GM18868 (cell line): ENCODE results near the gene R3HDML.

Experiments used
- ATAC-seq: cut with Tn5 transposase; IDR thresholded peaks from one replicate; pipeline ENCODE4 v1.9.1; 2021; ENCODE audit warnings: mild to moderate bottlenecking, moderate library complexity; ENCODE audit not compliant: unreplicated experiment

The R3HDML gene

DNA sequence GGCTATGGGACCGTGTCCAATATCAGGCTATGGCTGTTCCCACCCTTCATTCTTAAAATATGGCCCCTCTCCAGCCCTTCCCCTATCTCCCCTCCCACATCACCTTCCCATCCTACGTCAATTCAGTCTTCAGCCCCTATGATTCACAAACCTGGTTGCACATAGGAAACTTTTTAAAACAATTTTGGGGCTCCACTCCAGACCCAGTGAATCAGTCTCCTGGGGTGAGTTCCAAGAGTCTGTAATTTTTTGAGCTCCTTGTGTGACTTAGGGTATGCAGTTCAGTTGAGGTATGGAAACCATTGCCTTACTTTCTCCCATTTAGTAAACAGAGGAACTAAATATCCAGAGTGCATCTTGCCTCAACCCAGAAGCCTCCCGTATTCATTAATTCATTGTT lies 24.2 kb downstream of the R3HDML start:
- no peak for ATAC-seq

DNA sequence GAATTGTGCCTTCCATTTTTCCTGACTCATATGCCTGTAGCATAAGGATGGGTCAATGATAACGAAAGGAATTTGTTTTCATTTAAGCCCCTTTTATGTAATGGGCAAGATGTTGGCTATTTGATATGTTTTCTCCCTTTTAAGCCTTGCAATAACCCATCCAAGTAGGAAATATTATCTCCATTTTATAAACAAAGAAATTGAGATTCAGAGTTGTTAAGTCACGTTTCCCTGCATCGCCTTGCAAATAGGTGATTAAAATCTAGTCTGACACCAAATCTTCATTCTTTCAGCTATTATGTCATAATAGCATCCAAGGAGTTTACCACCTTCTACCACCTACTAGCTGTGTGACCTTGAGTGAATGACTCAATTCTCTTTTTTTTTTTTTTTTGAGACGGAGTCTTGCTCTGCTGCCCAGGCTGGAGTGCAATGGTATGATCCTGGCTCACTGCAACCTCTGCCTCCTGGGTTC lies 25.7 kb downstream of the R3HDML start:
- no peak for ATAC-seq

DNA sequence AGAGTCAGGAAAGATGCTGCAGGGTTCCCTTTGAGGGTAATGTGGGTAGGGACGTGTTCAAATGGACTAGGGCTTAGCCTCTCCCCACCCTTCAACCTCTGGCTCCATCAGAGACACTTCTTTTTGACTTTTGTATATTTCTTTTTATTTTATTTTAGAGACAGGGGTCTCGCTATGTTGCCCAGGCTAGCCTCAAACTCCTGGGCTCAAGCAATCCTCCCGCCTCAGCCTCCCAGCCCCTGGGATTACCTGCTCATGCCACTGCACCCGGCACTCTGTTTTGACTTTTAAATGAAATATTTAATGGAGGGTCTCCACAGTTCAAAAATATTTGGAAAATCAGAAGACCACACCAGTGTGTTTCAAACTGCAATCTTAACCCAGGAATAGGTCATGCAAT lies 27.2 kb downstream of the R3HDML start:
- no peak for ATAC-seq

DNA sequence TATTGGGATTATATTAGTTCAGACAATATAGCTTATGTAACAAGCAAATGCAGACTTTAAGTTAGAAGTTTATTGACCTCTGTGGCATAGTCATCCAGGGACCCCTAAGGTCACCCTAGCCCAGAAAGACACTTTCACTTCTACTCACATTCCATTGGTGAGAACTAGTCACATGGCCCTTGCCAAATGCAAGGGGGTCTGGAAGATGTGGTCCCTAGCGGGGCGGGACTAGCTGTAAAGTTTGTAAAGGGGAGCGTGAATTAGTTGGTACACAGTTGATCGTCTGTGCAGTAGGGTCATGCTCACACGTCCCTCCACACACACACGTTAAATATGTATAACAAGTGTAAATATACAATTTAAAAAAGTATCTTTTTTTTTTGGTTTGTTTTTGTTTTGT lies 27.9 kb downstream of the R3HDML start:
- ATAC-seq, result no peak

DNA sequence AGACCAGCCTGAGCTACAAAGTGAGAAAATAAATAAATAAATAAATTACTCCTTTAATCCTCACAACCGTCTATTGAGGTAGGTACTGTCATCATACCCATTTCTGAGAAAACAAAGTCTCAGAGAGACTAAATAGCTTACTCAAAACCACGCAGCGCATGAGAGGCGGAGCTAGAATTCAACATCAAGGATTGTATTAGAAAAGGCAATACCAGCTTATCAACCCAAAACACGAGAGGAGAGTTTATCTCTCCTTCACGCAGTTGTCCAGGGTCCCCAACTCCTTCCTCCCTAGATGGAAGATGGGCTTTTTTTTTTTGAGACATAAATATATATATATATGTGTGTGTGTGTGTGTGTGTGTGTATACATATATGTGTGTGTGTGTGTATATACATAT lies 30.9 kb downstream of the R3HDML start:
- ATAC-seq, result no peak

DNA sequence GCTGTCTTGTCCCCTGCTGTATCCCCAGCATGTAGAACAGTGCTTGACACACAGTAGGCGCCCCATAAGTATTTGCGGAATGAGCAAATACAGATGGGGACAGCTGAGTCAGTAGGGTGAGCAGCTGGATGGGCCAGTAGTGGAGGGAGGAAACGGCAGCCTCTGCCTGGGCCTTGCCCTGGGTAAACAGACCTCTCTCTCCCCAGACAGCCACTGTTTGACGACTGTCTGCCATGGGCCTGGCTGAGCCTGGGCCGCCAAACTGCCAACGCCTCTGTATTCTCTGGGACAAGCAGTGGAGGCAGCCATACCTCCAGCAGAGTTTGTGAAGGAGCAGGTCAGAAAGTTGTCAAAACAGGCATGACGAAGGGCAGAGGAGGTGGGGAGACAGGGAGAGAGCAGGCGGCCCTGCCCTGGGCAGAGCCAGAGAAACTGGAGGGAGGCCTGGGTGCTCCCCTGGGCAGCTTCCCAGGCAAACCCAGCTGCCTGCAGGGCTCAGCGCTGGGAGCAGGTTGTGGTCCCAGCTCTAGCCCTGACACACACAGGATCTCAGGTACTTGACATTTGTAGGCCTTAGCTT lies 33.9 kb downstream of the R3HDML start:
- ATAC-seq, result no peak

DNA sequence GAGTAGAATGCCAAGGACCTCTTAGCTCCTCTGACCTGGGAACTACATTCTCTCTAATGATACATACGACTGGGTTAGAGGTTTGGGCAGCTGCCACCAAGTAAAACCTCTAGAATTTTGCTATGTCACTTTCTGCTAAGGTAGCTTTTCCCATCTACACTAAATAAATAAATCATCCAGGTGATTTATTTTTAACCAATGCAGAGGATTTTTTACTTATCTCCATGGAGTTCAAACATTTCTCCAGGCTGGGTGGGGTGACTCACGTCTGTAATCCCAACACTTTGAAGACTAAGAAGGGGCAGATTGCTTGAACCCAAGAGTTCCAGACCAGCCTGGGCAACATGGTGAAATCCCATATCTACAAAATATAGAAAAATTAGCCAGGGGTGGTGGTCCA lies 45.8 kb downstream of the R3HDML start:
- no peak for ATAC-seq

DNA sequence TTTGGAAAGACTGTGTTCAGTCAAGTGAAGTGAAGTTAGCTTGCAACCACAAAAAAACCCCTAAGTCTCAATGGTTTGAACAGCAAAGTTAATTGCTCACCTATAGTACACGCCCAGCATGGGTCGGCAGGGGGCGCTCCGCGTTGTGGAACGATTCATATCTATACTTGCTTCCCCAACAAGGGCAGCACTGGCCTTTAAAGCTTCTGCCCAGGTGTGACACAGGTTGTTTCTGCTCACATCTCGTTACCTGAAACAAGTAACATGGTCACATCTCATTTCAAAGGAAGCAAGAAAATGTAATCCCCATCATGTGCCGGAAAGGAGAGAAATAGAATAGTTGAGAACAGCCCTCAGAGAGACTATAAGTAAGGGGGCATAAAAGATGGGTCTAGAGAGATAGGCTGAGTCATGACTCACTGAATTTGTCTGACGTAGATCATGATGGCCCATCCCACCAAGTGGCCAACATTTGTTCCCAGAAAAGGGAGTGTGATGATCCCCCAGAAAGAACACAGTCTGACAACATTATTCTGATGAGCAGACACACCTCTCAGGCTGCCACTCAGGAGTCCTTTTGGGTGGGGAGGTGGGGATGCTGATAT lies 47.7 kb downstream of the R3HDML start:
- ATAC-seq, result peak; percentile 67

DNA sequence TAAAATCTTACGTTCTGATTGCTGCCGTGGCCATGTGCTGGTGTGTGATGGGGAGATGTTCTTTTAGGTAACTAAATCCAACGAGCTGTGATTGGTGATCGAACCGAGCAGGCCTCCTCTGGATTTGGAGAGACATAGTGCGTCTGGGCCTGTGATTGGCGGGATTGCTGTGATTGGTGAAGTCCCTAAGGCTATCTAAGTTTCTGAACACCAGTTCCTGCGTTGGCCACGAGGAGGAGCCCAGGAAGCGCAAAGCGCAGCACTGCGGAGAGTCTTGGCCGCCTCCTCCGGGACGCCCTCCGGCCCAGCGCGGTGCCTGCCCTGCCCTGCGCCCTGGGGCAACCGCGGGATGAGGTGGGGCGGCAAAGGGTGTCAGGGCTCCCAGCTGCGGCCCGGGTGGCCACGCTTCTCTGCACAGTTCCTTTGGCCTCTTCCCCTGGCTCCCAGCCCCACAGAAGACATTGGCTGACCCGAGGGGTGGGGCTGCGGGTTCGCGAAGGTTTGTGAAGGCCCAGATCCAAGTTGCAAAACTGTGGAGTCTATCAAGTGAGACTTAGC lies 51.7 kb downstream of the R3HDML start:
- peak; percentile 69 for ATAC-seq

DNA sequence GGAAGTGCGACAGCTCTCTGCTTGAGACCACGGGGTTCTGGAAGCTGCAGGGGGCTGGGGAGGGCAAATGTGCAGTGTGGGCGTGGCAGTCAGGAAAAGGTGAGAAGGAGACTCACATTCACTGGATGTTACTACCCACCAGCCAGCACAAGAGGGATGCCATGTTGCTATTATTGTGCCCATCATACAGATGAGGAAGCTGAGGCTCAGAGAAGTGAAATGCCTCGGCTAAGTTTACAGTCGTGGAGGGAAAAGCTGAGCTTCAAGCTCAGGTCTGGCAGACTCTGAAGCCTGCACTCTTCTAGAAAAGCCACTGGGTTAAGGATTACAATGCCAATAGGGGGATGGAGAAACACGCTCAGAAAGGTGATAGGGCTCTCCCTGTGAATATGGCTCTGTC lies 53.0 kb downstream of the R3HDML start:
- no peak for ATAC-seq

DNA sequence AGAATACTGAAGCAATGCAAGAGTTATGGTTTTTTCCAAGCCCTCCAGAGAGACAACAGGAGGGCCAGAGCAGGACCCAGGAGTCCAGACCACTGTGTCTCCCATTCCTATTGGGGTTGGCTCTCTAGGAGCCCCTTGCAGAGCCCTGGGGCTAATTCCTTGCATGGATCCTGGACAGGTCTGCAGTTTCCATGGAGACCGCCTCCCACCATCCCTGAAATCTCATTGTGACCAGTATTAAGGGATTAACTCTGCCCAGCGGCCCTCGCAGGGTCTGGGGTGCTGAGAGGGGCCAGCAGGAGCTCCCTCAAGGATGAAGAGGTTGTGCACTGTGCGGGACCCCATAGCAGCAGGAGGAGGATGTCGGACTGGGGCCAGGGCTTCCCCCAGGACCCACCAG lies 53.4 kb downstream of the R3HDML start:
- no peak for ATAC-seq

DNA sequence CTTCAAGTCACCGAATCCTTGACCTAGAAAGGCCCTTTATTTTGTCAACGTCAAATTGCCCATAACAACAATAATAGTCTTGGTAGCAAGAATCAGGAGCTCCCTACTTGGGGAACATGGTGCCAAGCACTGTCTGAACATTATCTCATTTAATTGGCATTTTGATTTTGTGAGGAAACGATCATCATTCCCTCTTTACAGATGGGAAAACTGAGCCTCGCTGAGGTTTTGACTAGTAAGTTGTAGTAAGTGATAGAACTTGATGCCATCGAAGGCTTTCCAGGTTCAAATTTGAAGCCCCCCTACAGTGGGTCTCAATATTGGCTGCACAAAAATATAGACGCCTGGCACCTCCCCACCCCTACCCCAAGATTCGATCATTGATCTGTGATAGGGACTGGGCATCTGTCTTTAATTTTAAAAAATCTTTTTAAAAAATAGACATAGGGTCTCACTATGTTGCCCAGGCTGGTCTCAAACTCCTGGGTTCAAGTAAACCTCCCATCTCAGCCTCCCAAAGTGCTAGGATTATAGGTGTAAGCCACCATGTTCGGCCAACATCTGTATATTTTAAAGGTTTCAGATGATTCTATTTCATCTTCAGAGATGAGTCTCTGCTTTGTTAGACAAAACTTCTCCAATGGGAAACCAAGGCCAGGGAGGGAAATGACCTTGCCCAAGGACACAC lies 55.4 kb downstream of the R3HDML start:
- no peak for ATAC-seq

DNA sequence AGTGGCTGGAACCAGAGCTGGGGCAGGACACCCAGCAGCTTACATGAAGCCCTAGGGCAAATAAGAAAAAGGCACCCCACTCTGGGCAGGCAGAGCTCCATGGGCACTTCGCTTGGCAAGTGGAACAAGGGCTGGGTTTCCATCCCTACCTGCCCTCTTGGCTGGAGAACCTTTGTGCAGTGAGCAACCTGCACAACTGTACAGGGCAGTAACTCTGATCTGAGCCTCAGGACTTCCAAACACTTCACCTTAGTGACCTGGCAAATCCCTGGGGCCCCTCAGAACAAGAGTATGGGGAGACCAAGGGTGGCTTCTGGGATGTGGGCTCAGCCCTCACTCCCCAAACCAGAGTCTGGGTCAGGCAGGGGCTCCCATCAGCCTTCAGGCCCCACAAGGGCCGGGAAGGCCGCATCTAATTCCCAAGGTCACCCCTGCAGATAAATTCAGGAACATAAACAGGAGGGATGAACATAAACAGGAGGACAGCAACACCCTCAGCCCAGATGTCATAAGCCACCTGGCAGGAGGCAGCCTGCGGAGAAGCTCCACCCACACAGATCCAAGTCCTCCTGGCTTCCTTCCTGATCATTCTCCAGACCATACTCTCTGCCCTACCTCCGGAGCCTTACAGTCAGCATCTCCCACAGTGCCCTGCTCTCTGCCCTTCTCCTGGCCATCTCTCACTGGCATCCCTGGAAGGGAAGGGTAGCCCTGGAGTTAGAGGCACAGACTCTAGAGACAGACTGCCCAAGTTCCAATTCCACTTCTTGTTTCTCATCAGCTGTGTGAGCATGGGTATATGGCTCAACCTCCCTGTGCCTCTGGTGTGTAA lies 56.1 kb downstream of the R3HDML start:
- ATAC-seq, result no peak

DNA sequence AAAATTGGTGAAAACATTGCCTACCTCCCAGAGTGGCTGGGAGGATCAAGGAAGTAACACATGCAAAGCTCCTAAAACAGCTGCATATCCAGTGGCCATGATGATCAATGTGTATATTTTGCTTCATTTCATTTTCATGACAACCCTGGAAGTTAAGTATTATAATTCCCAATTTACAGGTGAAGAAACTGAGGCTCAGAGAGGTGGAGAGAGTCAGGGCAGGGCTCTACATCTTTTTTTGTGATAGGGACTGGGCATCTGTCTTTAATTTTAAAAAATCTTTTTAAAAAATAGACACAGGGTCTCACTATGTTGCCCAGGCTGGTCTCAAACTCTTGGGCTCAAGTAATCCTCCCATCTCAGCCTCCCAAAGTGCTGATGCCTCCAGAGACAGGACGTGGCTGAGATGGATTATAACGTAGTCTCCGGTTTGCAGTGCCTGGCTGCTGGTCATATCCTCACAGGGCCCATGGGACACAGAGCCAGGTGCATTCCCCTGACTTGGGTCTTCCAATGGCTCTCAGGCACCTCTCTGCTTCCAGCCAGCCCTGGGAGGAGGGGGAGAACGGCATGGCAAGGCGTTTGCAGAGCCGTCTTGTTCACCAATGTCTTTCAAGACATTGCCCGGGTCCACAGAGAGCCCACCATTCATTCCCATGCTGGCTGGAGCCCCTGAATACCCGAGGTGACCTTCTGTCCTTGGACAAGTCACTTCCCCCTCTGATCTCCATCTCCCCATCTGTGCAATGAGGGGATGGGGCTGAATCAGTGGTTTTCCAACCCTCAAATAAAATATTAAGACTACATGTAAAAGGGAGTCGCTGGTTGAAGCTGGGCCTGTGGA lies 57.0 kb downstream of the R3HDML start:
- ATAC-seq, result no peak

DNA sequence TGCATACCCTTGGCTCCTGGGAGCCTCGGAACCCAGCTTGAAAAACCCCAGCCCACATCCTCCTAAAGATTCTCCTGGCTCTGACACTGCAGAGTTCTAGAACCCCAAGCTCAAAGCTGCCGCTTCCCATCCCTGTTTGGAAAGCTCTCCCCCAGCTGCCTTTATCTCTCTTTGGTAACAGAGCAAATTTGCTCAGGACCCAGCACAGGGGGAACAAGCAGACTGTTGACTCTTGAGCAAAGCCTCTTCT lies 57.5 kb downstream of the R3HDML start:
- ATAC-seq, result no peak

DNA sequence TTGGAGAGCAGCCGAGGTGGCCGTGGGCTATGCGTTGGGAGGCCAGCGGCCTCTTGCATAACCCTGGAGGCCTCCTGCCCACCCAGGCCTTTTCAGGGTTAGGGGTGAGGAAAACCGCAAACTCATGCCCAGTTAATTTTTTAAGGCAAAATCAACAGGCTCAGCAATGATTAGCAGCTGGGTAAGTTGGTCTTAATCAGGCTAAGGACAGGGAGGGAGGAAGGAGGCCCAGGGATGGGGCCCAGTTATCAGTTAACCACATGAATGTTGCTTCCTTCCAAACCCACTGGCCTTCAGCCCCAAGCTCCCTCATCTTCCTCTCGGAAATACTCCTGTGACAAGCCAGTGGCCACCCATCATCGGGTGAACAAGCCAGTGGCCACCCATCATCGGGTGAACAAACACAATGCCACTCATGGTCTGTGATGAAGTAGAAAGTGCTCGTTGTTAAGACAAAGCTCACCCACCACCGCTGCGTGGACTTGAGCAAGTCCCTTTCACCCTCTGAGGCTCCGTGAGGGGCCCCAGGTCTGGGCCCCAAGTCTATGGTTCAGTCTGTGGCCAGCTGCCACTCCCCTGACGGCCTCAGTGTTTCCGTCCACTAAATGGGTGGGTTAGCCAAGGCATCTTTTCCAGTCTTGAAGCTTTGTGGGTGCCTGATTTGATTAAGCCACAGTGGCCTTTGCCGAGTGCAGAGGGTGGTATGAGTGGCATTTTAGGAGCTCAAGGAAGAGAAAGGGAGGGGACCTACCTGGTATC lies 58.0 kb downstream of the R3HDML start:
- no peak for ATAC-seq

DNA sequence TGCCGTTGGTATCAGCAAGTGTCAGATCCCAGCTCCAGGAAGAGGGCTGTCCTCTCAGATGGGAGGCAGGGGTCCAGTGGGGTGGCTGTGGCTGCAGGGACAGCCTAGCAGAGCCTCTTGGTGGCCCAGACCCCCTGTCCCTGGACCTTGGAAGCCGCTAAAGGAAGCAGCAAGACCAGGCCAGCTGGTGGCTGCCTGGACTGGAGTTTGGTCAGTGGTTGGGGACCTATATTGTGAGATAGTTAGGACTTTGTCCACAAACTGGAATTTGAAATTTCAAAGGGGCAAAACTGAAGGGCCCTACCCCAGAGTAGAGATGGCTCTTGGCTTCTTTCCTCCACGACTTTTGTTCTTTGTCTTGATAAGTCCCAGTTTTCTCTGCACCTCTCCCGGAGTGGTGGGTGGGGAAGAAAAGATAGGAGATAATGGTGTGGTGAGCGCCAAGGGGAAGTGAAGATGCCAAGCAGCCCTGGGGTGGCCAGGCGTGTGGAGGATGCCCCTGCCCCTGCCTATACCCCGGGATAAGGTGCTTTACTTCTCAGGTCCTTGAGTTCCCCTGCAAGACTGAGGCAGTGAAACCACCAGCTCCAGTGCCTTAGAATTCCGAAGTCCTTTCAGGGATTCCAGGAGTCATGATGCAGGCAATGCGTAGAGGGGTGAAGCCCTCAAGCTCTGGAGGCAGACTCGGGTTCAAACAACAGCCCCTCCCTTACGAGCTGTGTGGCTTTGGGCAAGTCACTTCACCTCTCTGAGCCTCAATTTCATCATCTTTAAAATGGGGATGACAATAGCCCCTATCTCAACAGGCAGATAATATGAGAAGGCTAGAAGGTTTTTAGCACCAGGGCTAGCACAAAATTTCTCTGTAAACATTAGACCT lies 58.9 kb downstream of the R3HDML start:
- no peak for ATAC-seq

DNA sequence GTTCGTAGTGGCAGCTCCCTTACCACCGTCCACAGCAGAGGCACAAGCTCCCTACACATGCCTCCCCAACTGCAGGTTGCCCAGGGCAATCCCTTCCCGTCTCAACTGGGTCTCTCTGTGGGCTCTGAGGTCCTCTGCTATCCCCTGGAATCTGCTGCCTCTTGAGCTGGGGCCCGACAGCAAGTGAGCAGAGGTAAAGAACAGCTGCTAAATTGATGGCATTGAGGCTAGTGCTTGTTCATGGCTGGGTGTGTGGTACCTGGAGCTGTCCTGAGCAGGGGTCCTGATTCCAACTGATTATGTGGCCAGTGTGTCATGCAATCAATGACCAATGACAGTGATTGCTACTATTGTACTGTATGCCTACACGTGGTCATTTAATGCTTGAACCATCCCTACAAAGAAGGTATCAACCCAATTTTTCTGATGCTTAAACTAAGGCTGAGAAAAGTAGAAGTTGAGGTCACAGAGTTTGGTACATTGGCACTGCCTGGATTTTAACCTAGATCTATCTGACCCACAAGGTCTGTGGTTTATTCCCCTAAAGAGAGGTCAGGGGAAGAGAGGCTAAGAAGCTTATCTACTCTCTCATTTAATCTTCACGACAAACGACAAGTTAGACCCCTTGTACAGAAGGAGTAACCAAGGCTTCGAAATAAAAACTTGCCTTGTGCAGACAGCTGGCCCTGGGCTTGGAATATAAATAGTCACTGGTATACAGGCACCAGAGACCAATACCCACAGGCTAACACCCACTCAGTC lies 59.7 kb downstream of the R3HDML start:
- no peak for ATAC-seq
